Measurements from ENCODE around the gene ZNF804B. TPM values are rescaled to one million over a fixed set of nuclear protein-coding genes. Genes with fewer than 3 reads are reported as not detected.
A peak's percentile ranks its signal among the peaks of the same experiment; 100 is the strongest.

The ZNF804B gene
- total and polyA plus RNA-seq, 2 donors from 2014 or later = 0.19 TPM; not detected in 1

DNA sequence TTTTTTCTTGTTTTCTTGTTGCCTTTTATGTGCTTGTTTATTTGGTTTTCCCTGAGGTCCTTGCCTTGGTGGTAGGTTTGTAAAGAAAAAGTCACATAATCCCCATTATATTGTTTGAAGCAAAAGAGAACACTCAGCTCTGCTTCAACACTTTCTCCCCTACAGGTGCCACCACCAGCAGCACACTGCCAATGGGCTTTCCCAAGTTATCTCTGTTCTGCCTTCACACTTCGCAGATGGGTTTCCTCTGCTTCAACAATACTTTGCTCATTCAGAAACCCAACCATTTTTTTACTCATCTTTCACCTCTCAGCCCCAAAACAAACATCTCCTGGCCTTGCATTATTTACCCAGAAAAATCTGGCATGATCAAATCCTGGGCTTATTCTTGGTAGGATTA is 411.1 kb downstream of the ZNF804B start:
- FAIRE-seq = no peak
- no peaks in the 10 kb centered on the region for H3K4me1 ChIP-seq (ENCODE audit: control insufficient read depth in 2 of 3, insufficient read depth in 2 of 3, low read depth in 1 of 3, low read length in 3 of 3)
- no peak for DNase-seq
- H3K9me3 ChIP-seq (ENCODE audit: control insufficient read depth in 2 of 3, insufficient read depth in 1 of 3, low read length in 3 of 3) = peaks cover 0 to 2% (median 0%) of the 10 kb centered on the region in 3 donors
- no peak overlapping the region for H3K27ac ChIP-seq (ENCODE audit: low read depth in 2 of 2, low read length in 2 of 2)
- TF ChIP-seq, protein P1, sequence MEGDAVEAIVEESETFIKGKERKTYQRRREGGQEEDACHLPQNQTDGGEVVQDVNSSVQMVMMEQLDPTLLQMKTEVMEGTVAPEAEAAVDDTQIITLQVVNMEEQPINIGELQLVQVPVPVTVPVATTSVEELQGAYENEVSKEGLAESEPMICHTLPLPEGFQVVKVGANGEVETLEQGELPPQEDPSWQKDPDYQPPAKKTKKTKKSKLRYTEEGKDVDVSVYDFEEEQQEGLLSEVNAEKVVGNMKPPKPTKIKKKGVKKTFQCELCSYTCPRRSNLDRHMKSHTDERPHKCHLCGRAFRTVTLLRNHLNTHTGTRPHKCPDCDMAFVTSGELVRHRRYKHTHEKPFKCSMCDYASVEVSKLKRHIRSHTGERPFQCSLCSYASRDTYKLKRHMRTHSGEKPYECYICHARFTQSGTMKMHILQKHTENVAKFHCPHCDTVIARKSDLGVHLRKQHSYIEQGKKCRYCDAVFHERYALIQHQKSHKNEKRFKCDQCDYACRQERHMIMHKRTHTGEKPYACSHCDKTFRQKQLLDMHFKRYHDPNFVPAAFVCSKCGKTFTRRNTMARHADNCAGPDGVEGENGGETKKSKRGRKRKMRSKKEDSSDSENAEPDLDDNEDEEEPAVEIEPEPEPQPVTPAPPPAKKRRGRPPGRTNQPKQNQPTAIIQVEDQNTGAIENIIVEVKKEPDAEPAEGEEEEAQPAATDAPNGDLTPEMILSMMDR (IDR thresholded peaks at IDR 0.05; ENCODE audit: borderline replicate concordance, extremely low read depth, insufficient read depth) = no peak
- no peaks in the 10 kb centered on the region for H3K36me3 ChIP-seq (ENCODE audit: control insufficient read depth in 2 of 3, insufficient read depth in 3 of 3, low read length in 3 of 3)
- intact Hi-C loops (cut with DNase I) = no loop called here
- no peak overlapping the region for H3K4me3 ChIP-seq (ENCODE audit: low read length in 3 of 3)
- H3K27me3 ChIP-seq (ENCODE audit: control insufficient read depth, insufficient read depth, low read length) = no peaks in the 10 kb centered on the region
- H3K9ac ChIP-seq (ENCODE audit: low read length in 3 of 3) = no peak overlapping the region

GRCh38 chr7:89182116-89182515 is 422.6 kb downstream of the ZNF804B start:
- Histone ChIP-seq H3K9me3 (ENCODE audit: control insufficient read depth in 2 of 3, insufficient read depth in 1 of 3, low read length in 3 of 3) (no peaks in the 10 kb centered on the region), H3K4me3 (ENCODE audit: low read length in 3 of 3) (no peak overlapping the region), H3K36me3 (ENCODE audit: control insufficient read depth in 2 of 3, insufficient read depth in 3 of 3, low read length in 3 of 3) (no peaks in the 10 kb centered on the region), H3K9ac (ENCODE audit: low read length in 3 of 3) (no peak overlapping the region), H3K27ac (ENCODE audit: low read depth in 2 of 2, low read length in 2 of 2) (no peak overlapping the region), H3K27me3 (ENCODE audit: control insufficient read depth, insufficient read depth, low read length) (no peaks in the 10 kb centered on the region), H3K4me1 (ENCODE audit: control insufficient read depth in 2 of 3, insufficient read depth in 2 of 3, low read depth in 1 of 3, low read length in 3 of 3) (no peaks in the 10 kb centered on the region)
- no peak for FAIRE-seq
- TF ChIP-seq, protein P1 (IDR thresholded peaks at IDR 0.05; ENCODE audit: borderline replicate concordance, extremely low read depth, insufficient read depth) = no peak
- DNase-seq = no peak
- intact Hi-C loops (cut with DNase I) = no loop called here

DNA sequence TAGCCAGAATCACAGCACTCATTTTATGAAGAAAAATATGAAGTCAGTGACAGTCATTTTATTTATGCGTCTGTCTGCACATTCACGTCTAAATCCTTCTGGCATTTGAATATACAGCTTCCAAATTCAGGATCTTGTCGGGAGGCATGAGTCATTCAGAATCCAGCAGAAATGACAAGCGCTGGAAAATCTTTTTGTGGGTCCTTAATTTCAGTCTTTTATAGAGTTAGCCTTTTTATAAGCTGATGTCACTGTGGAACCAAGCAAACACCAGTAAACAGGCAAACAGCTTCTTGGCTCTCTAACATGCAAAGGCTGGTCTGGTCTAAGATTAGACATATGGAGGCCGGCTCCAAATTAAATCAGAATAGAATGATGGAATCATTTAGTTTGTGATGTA is 424.2 kb downstream of the ZNF804B start:
- Histone ChIP-seq H3K4me1 (ENCODE audit: control insufficient read depth in 2 of 3, insufficient read depth in 2 of 3, low read depth in 1 of 3, low read length in 3 of 3) (peaks cover 0 to under 1% (median 0%) of the 10 kb centered on the region in 3 donors), H3K36me3 (ENCODE audit: control insufficient read depth in 2 of 3, insufficient read depth in 3 of 3, low read length in 3 of 3) (no peaks in the 10 kb centered on the region), H3K27me3 (ENCODE audit: control insufficient read depth, insufficient read depth, low read length) (no peaks in the 10 kb centered on the region), H3K27ac (ENCODE audit: low read depth in 2 of 2, low read length in 2 of 2) (no peak overlapping the region), H3K9me3 (ENCODE audit: control insufficient read depth in 2 of 3, insufficient read depth in 1 of 3, low read length in 3 of 3) (no peaks in the 10 kb centered on the region), H3K4me3 (ENCODE audit: low read length in 3 of 3) (no peak overlapping the region), H3K9ac (ENCODE audit: low read length in 3 of 3) (no peak overlapping the region)
- TF ChIP-seq, protein P1 (IDR thresholded peaks at IDR 0.05; ENCODE audit: borderline replicate concordance, extremely low read depth, insufficient read depth) = no peak
- intact Hi-C loops (cut with DNase I) = no loop called here
- DNase-seq (no peak), FAIRE-seq (no peak)

DNA sequence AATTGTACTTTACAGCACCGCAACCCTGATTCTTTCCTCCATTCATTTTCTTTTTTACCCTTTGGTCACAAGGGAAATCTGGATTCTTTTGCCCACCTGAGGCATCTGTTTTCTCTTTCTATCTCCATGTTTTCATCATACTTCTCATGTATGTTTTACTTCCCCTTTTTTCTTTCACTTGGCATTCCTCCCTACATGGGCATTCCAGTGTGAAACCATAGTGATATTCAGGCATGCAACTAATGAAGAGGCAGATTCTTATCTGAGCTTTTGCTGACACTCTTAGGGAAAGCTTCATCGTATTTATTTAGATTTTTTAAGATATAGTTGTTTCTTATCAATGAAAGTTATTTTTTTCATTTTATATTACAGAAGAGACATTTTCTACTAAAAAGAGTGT is 441.3 kb downstream of the ZNF804B start:
- Histone ChIP-seq H3K4me1 (ENCODE audit: control insufficient read depth in 2 of 3, insufficient read depth in 2 of 3, low read depth in 1 of 3, low read length in 3 of 3) (no peaks in the 10 kb centered on the region), H3K36me3 (ENCODE audit: control insufficient read depth in 2 of 3, insufficient read depth in 3 of 3, low read length in 3 of 3) (no peaks in the 10 kb centered on the region), H3K27me3 (ENCODE audit: control insufficient read depth, insufficient read depth, low read length) (no peaks in the 10 kb centered on the region), H3K27ac (ENCODE audit: low read depth in 2 of 2, low read length in 2 of 2) (no peak overlapping the region), H3K9ac (ENCODE audit: low read length in 3 of 3) (no peak overlapping the region), H3K9me3 (ENCODE audit: control insufficient read depth in 2 of 3, insufficient read depth in 1 of 3, low read length in 3 of 3) (no peaks in the 10 kb centered on the region), H3K4me3 (ENCODE audit: low read length in 3 of 3) (no peak overlapping the region)
- intact Hi-C loops (cut with DNase I) = no loop called here
- TF ChIP-seq, protein P1 (IDR thresholded peaks at IDR 0.05; ENCODE audit: borderline replicate concordance, extremely low read depth, insufficient read depth) = no peak
- DNase-seq (peak in 2 of 5 donors; percentile 7 to 12), FAIRE-seq (no peak)
